Stimulated activated CD4-positive, alpha-beta T cell treated with anti-CD3 and anti-CD28 coated beads, Interleukin-4, amount 100 ng/mL, for 48 hours (primary cell): ENCODE measurements around the gene TREM2.
A peak's percentile ranks its signal among the peaks of the same experiment; 100 is the strongest.

ENCODE experiments used
- DNase-seq, 2 donors: peaks; one replicate each; pipeline ENCODE4 v3.0.0-alpha.2; 2020; ENCODE audit warnings: low read depth in 2 of 2

The TREM2 gene

DNA sequence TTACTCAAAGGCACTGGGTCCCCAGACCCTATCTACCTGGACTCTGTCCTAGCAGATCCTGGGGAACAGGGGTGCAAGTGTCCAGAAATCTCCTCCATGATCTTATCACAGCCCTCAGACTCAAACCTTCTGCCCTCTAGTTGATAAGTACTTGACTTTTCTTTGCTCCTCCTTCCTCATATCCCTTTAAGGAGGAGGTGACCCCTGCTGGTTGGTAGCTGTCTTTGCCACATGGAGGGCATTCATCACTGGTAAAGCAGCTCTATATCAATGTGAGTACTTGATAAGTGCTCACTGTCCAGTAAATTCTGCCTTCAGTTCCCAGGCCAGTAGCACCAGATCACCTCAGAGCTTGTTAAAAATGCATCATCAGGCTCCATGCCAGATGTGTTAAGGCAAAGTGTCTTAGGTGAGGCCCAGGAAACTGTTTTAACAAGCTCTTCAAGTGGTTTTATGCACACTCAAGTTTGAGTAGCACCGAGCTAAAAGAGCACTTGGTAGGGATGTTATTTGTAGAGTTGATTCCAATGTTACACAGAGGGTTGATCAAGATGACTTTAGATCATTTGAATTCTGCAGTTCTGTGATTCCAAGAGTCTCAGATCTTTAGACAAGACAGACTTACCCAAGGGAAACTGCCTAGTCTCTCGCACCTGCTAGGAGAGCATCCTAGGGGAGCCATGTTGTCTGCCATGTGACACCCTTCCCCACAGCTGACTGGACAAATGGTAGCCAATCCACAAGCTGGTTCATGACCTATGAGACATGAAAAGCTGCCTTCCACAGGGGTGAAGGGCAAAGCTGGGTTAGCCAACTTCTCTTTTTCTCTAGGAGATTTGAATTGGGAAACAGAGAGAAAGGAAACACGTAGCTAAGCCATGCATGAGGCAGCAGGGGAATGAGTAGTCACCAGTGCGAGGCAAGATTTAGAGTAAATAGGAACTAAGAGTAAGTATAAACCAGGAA is 19.4 kb upstream of the TREM2 start:
- peak; percentile 15 to 34 for DNase-seq

DNA sequence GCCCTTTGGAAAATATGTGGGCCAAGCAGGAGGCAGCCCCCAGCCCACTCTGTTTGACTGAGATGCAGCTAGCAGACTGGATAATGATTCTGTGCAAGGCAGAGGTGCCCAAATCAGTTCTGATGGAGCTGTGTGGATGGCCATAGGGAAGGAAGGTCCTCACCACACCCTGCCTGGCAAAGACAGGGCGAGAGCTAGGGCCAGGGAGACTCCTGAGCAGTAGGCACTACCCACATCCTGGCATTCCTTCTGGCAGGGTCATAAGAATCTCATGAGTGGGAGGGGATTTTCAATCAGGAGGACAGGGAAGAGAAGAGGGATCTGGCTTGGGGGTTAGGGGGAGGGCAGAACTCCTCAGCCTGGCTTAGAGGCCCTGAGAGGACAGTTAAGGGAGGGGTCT is 18.6 kb upstream of the TREM2 start:
- no peak for DNase-seq

- DNase-seq, result no peak
Measured at GRCh38 chr6:41179163-41179562, 16.2 kb upstream of the TREM2 start.

DNA sequence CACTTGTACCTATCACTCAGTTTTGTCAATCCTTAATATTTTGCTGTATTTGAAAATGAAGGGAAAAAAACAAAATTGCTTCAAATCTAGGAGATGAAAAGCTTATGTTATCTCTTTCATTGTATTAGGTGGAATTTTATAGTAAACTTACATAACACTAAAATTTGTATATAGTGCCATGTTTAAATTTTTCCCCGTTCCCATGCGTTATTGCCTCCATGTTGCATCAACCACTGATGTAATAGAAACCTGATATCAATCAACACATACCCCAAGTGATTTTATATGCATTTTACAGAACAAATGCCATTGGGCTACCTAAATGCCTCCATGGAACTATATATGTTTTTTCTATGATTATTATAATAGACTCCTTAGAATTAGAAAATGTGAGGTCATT is 14.8 kb upstream of the TREM2 start:
- no peak for DNase-seq

DNA sequence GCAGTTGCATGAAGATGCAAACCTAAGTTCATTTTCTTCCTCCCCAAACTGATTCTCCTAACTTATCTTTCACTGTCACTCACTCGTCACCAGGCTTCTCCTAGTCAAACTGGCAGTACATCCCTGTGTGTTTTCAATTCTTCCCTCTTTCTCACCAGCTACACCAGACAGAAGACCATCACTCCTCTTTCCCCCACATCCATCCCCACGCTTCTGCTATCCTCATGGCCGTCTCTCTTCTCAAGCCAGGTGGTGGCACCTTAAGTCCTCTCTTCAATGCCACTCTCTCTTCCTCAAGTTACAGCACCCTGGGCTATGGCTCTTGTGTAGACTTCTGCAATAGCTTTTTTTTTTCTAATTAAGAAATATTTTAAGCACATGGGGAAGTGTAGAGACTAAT is 14.4 kb upstream of the TREM2 start:
- DNase-seq, result no peak

GRCh38 chr6:41176189-41176588 is 13.3 kb upstream of the TREM2 start:
- DNase-seq, result no peak

- DNase-seq, result no peak
Measured at GRCh38 chr6:41175084-41175483, 12.2 kb upstream of the TREM2 start.

- no peak for DNase-seq
Measured at GRCh38 chr6:41174610-41175009, 11.7 kb upstream of the TREM2 start.

GRCh38 chr6:41171908-41172307 is 9.0 kb upstream of the TREM2 start:
- DNase-seq, result no peak

- no peak for DNase-seq
Measured at GRCh38 chr6:41170547-41171160, 7.7 kb upstream of the TREM2 start.

- peak in 1 of 2 donors; percentile 5 for DNase-seq
Measured at GRCh38 chr6:41167173-41167963, 4.5 kb upstream of the TREM2 start.

- no peak for DNase-seq
Measured at GRCh38 chr6:41164551-41165120, 1.7 kb upstream of the TREM2 start.

- DNase-seq, result no peak
Measured at GRCh38 chr6:41163419-41163717, 452 bp upstream of the TREM2 start.

GRCh38 chr6:41161851-41162552 is 914 bp downstream of the TREM2 start:
- DNase-seq, result no peak

DNA sequence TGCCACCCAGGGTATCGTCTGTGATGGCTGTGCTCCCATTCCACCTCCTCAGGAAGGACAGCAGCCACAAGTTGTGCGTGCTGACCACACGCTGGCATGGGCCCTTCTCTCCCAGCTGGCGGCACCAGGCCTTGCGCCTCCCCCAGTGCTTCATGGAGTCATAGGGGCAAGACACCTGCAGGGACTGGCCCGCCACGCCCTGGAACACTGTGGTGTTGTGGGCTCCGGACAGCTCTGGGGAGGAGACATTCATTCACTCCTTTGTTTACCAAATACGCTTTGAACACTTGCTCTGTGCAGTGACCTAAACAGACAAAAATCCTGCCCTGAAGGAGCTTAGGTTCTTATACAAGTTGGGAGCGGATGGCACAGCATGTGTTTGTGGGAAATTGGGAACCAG is 1.5 kb downstream of the TREM2 start:
- no peak for DNase-seq

DNA sequence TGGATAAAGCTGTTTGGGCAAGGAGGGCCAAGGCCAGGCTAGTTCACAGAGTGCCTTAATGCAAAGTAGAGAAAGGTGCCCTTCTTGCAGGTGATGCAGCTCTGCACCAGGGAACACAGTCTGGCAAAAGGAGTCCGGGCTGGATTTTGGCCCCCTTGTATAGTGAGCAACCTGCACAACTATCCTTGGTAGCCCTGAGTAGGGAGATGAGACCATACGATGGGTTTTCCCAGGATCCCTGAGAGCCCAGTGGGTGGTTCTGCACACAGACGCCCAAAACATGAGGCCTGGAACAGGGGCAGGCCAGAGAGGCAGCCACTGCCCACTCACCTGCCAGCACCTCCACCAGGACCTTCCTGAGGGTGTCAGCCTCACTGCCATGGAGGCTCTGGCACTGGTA is 2.0 kb downstream of the TREM2 start:
- DNase-seq, result no peak

DNA sequence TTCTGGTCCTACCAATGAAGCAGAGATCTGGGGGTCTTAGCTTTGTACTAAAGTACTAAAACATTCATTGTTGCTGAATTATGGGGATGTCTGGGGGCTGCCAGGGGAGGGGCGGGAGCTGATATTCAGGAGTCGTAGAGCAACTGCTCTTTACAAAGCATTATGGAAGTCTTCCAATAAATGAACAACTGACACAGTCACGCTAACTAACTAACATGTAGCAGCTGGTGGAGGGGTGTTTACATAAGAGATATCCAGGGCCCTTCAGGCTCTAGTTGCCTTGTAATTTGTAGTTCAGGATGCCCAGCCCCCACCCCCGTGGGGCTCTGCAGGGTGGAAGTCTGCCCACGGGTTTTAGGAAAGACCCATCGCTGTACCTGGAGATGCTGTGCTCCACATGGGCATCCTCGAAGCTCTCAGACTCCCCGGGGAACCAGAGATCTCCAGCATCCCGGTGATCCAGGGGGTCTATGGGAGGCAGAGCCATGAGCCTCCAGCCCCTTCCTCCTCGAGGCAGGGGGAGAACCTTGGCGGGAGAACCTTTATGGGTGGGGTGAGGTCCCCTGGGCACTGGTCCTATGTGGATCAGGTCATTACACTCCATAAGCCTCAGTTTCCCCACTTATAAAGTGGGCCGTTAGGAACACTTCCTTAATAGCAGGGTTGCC is 3.4 kb downstream of the TREM2 start:
- DNase-seq, result no peak

GRCh38 chr6:41157323-41157722 is 5.6 kb downstream of the TREM2 start:
- DNase-seq, result no peak

GRCh38 chr6:41156771-41157170 is 6.1 kb downstream of the TREM2 start:
- no peak for DNase-seq

- no peak for DNase-seq
Measured at GRCh38 chr6:41156001-41156400, 6.9 kb downstream of the TREM2 start.
